Hematopoietic multipotent progenitor cell treated with erythropoietin and hydrocortisone succinate and interleukin-3 and kit ligand, for 4 days (in vitro differentiated cells): ENCODE results near the gene ZNF407.

ENCODE experiments used
- DNase-seq: peaks from one replicate; pipeline ENCODE4 v3.0.0-alpha.2; 2015

ZNF407 gene

GRCh38 chr18:74732380-74732779 lies 134.7 kb downstream of the ZNF407 start:
- DNase-seq: no peak

GRCh38 chr18:74733598-74733997 lies 135.9 kb downstream of the ZNF407 start:
- no peak for DNase-seq

- DNase-seq: no peak
Measured at GRCh38 chr18:74734013-74734444, 136.4 kb downstream of the ZNF407 start.

- DNase-seq: no peak
Measured at GRCh38 chr18:74739926-74740325, 142.3 kb downstream of the ZNF407 start.

GRCh38 chr18:74742573-74743243 lies 145.0 kb downstream of the ZNF407 start:
- DNase-seq: no peak

GRCh38 chr18:74745633-74746403 lies 148.1 kb downstream of the ZNF407 start:
- peak; percentile 38 for DNase-seq

GRCh38 chr18:74748809-74749208 lies 151.1 kb downstream of the ZNF407 start:
- DNase-seq: no peak

GRCh38 chr18:74758995-74759394 lies 161.3 kb downstream of the ZNF407 start:
- no peak for DNase-seq

- DNase-seq: no peak
Measured at GRCh38 chr18:74760026-74760425, 162.4 kb downstream of the ZNF407 start.

- no peak for DNase-seq
Measured at GRCh38 chr18:74760436-74760835, 162.8 kb downstream of the ZNF407 start.

GRCh38 chr18:74766251-74766650 lies 168.6 kb downstream of the ZNF407 start:
- DNase-seq: no peak

- no peak for DNase-seq
Measured at GRCh38 chr18:74768096-74768495, 170.4 kb downstream of the ZNF407 start.

GRCh38 chr18:74773171-74773624 lies 175.5 kb downstream of the ZNF407 start:
- DNase-seq: no peak

- DNase-seq: no peak
Measured at GRCh38 chr18:74774486-74774885, 176.8 kb downstream of the ZNF407 start.

- DNase-seq: no peak
Measured at GRCh38 chr18:74775239-74775638, 177.6 kb downstream of the ZNF407 start.

- peak; percentile 85 for DNase-seq
Measured at GRCh38 chr18:74778191-74778847, 180.6 kb downstream of the ZNF407 start.

- DNase-seq: no peak
Measured at GRCh38 chr18:74784752-74785151, 187.1 kb downstream of the ZNF407 start.

GRCh38 chr18:74785632-74786031 lies 188.0 kb downstream of the ZNF407 start:
- DNase-seq: no peak

- no peak for DNase-seq
Measured at GRCh38 chr18:74788657-74789056, 191.0 kb downstream of the ZNF407 start.

- DNase-seq: no peak
Measured at GRCh38 chr18:74789078-74789477, 191.4 kb downstream of the ZNF407 start.

- peak; percentile 47 for DNase-seq
Measured at GRCh38 chr18:74790451-74790850, 192.8 kb downstream of the ZNF407 start.

GRCh38 chr18:74791501-74792194 lies 194.0 kb downstream of the ZNF407 start:
- DNase-seq: no peak

GRCh38 chr18:74793746-74794145 lies 196.1 kb downstream of the ZNF407 start:
- DNase-seq: no peak
